Liver (tissue), 9 donors: ENCODE results near the gene FN1. TPM values are rescaled to one million over a fixed set of nuclear protein-coding genes. Genes with fewer than 3 reads are reported as not detected.

Experiments used
- DNase-seq: peaks from one replicate; pipeline ENCODE4 v3.0.0-alpha.2; 2017; ENCODE audit warnings: low spot score
- H3K27ac ChIP-seq, 2 donors: one replicate each; pipeline ENCODE4 v1.7.0; 2013; ENCODE audit warnings: inconsistent platforms in 2 of 2, low read length in 2 of 2, control low read depth in 1 of 2, low read depth in 1 of 2, mild to moderate bottlenecking in 1 of 2
- H3K27me3 ChIP-seq, 4 donors: one replicate each; pipeline versions ENCODE4 v1.6.1 to v1.7.0; 2013; ENCODE audit warnings: low read length in 3 of 4, inconsistent platforms in 1 of 4, mild to moderate bottlenecking in 1 of 4, moderate library complexity in 1 of 4; ENCODE audit not compliant: control insufficient read depth in 4 of 4, insufficient read depth in 4 of 4
- H3K36me3 ChIP-seq, 4 donors: one replicate each; pipeline versions ENCODE4 v1.6.1 to v1.7.0; 2013; ENCODE audit warnings: low read length in 3 of 4, mild to moderate bottlenecking in 3 of 4, low read depth in 1 of 4, moderate library complexity in 1 of 4; ENCODE audit not compliant: control insufficient read depth in 4 of 4, insufficient read depth in 3 of 4
- H3K4me1 ChIP-seq, 4 donors: one replicate each; pipeline versions ENCODE4 v1.6.1 to v1.7.0; 2013; ENCODE audit warnings: low read length in 3 of 4, mild to moderate bottlenecking in 3 of 4, moderate library complexity in 1 of 4; ENCODE audit not compliant: control insufficient read depth in 4 of 4, insufficient read depth in 4 of 4
- H3K4me3 ChIP-seq, 3 donors: one replicate each; pipeline versions ENCODE4 v1.6.1 to v1.7.0; 2013; ENCODE audit warnings: low read length in 3 of 3, control low read depth in 1 of 3, low read depth in 1 of 3, mild to moderate bottlenecking in 1 of 3
- H3K9ac ChIP-seq, 2 donors: one replicate each; pipeline ENCODE4 v1.7.0; 2013; ENCODE audit warnings: low read length in 2 of 2, mild to moderate bottlenecking in 2 of 2, moderate library complexity in 2 of 2, control low read depth in 1 of 2, low read depth in 1 of 2
- H3K9me3 ChIP-seq, 4 donors: one replicate each; pipeline versions ENCODE4 v1.6.1 to v1.7.0; 2013; ENCODE audit warnings: low read length in 3 of 4; ENCODE audit not compliant: control insufficient read depth in 4 of 4
- EGR1 ChIP-seq, 2 donors: IDR thresholded peaks; 2 replicates each; pipeline ENCODE4 v1.6.1; 2016 to 2018; ENCODE audit warnings: antibody characterized with exemption in 2 of 2, low read depth in 2 of 2
- FOXA1 ChIP-seq: IDR thresholded peaks from 2 replicates; pipeline ENCODE4 v1.6.1; 2016; ENCODE audit warnings: antibody characterized with exemption
- FOXA2 ChIP-seq: IDR thresholded peaks from 2 replicates; pipeline ENCODE4 v1.6.1; 2016; ENCODE audit warnings: antibody characterized with exemption
- GABPA ChIP-seq, 2 donors: IDR thresholded peaks in 1 of 2; conservative IDR thresholded peaks in 1 of 2; 2 replicates each; pipeline ENCODE4 v1.6.1; 2016; ENCODE audit warnings: antibody characterized with exemption in 2 of 2, mild to moderate bottlenecking in 1 of 2, moderate library complexity in 1 of 2
- HNF4A ChIP-seq, 2 donors: conservative IDR thresholded peaks; 2 replicates each; pipeline ENCODE4 v1.6.1; 2016; ENCODE audit warnings: antibody characterized with exemption in 2 of 2, mild to moderate bottlenecking in 2 of 2
- HNF4G ChIP-seq: IDR thresholded peaks from 2 replicates; pipeline ENCODE4 v1.6.1; 2016; ENCODE audit warnings: antibody characterized with exemption
- JUND ChIP-seq, 2 donors: IDR thresholded peaks; 2 replicates each; pipeline ENCODE4 v1.6.1; 2016; ENCODE audit warnings: antibody characterized with exemption in 2 of 2
- MAX ChIP-seq: IDR thresholded peaks from 2 replicates; pipeline ENCODE4 v1.6.1; 2016; ENCODE audit warnings: antibody characterized with exemption
- NR2F2 ChIP-seq: IDR thresholded peaks from 2 replicates; pipeline ENCODE4 v1.6.1; 2016; ENCODE audit warnings: antibody characterized with exemption
- RAD21 ChIP-seq, 2 donors: IDR thresholded peaks; 2 replicates each; pipeline ENCODE4 v1.6.1; 2016; ENCODE audit warnings: antibody characterized with exemption in 2 of 2, mild to moderate bottlenecking in 2 of 2
- RXRA ChIP-seq, 2 donors: IDR thresholded peaks; 2 replicates each; pipeline ENCODE4 v1.6.1; 2017 to 2018; ENCODE audit warnings: antibody characterized with exemption in 2 of 2, mild to moderate bottlenecking in 1 of 2
- SP1 ChIP-seq: IDR thresholded peaks from 2 replicates; pipeline ENCODE4 v1.6.1; 2018; ENCODE audit warnings: antibody characterized with exemption, mild to moderate bottlenecking
- TAF1 ChIP-seq: conservative IDR thresholded peaks from 2 replicates; pipeline ENCODE4 v1.6.1; 2016; ENCODE audit warnings: antibody characterized with exemption, mild to moderate bottlenecking
- YY1 ChIP-seq: IDR thresholded peaks from 2 replicates; pipeline ENCODE4 v1.6.1; 2016; ENCODE audit warnings: antibody characterized with exemption, mild to moderate bottlenecking
- ZBTB33 ChIP-seq: IDR thresholded peaks from 2 replicates; pipeline ENCODE4 v1.6.1; 2016; ENCODE audit warnings: antibody characterized with exemption
- WGBS: extraction: QIAGEN DNeasy Blood & Tissue Kit; methylation state at CpG from one replicate; pipeline ENCODE4 v1.1.7; 2013; 5-methylcytosine and 5-hydroxymethylcytosine counted together
- polyA plus RNA-seq, 2 donors: library from polyadenylated mRNA; stranded (reverse) in 1 of 2; unstranded in 1 of 2; fragments of 200-250 nt in 1 of 2; fragments of >200 nt in 1 of 2; fragmentation: Nextera tagmentation in 1 of 2; extraction: Ambion mirVana in 1 of 2; gene quantifications; one replicate each; pipeline versions ENCODE4 v1.2.1 to v1.2.3, GENCODE V29; 2013 to 2015
- total RNA-seq, 2 donors: library from RNA; depleted of rRNA; stranded (reverse); fragments of >200 nt; gene quantifications; one replicate each; pipeline ENCODE4 v1.2.3, GENCODE V29; 2014
- TF ChIP-seq, protein P1 (sequence below): IDR thresholded peaks from 2 replicates; pipeline ENCODE4 v1.6.1; 2016; ENCODE audit warnings: antibody characterized with exemption, mild to moderate bottlenecking
- TF ChIP-seq, protein P2 (sequence below): IDR thresholded peaks from 2 replicates; pipeline ENCODE4 v1.6.1; 2016; ENCODE audit warnings: antibody characterized with exemption
- TF ChIP-seq, protein P3 (sequence below): fragments of 150-350 bp; IDR thresholded peaks from 2 replicates; pipeline ENCODE4 v1.5.1; 2017; ENCODE audit warnings: improper control_type of control experiment, low read depth, low read length; ENCODE audit not compliant: missing input control
- donor health status: healthy.
- donor health status: healthy.
- donor health status: healthy.
- donor health status: healthy.
- donor health status: healthy.

The FN1 gene
- total and polyA plus RNA-seq, 4 donors: 545 to 1,402 (median 837) TPM

DNA sequence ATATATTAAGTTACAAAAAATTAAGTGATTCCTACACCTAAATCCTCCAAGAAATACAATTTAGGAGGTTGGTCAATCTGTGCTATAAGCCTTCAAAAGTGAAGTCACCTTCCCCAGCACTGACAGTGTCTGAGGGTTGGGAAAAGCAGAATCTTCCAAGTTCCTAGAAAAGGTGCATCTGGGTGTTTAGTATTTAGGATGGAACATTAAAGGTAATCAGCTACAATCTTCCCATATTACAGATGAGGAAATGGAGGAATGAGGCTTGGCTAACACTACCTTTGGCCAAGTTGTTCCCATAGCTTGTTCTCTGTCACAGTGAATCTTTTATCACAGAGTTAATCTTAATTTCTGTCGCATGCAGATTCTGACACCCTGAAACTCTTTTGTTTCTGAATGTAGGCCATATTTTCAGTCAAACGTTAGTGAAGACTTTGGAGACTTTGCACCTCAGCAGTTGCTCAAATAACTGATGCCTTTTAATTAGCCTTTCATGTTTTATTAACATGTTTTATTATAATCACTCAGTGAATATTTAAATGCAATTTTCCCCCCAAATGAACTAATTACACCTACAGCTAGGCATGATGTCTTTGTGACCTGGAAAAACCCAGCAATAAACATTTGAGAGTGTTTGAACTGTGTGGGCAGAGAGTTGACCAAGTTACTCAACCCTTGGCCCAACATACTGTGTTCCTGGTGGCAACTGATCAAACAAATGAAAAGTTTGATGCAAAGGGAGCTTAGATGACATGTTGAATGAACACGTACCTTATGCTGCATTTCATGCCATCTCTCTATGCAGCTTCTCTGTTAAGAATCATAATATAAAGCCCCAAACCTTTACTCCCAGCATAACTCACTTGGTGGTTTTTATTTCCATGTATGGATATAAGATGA, 17.6 kb downstream of the FN1 start:
- no peak for DNase-seq
- no peaks in the 10 kb centered on the region for H3K9me3 ChIP-seq
- H3K27ac ChIP-seq: peak overlapping the region; percentile 75
- H3K4me1 ChIP-seq: peaks cover 8 to 90% (median 70%) of the 10 kb centered on the region in 4 donors
- no peak overlapping the region for H3K4me3 ChIP-seq
- H3K36me3 ChIP-seq: peaks cover 5 to 37% (median 22%) of the 10 kb centered on the region in 4 donors
- 31% methylated on average over 3 of the region's 3 CpGs for WGBS
- no peaks in the 10 kb centered on the region for H3K27me3 ChIP-seq
- TF ChIP-seq HNF4A (conservative IDR thresholded peaks at IDR 0.05) (peak; percentile 65 to 75), FOXA2 (peak; percentile 73), EGR1 (IDR thresholded peaks at IDR 0.05; ENCODE audit: low read depth in 2 of 2) (peak; percentile 55 to 82), NR2F2 (no peak), GABPA (IDR thresholded peaks at IDR 0.05 in 1 of 2, conservative IDR thresholded peaks at IDR 0.05 in 1 of 2) (no peak), SP1 (peak; percentile 71), TAF1 (no peak), YY1 (peak; percentile 83), MAX (peak; percentile 48), HNF4G (no peak), ZBTB33 (peak; percentile 63), RAD21 (IDR thresholded peaks at IDR 0.05) (peak; percentile 22 to 36), JUND (IDR thresholded peaks at IDR 0.05) (peak; percentile 43 to 52), RXRA (IDR thresholded peaks at IDR 0.05) (peak; percentile 92), FOXA1 (peak; percentile 30)
- TF ChIP-seq, protein P1, sequence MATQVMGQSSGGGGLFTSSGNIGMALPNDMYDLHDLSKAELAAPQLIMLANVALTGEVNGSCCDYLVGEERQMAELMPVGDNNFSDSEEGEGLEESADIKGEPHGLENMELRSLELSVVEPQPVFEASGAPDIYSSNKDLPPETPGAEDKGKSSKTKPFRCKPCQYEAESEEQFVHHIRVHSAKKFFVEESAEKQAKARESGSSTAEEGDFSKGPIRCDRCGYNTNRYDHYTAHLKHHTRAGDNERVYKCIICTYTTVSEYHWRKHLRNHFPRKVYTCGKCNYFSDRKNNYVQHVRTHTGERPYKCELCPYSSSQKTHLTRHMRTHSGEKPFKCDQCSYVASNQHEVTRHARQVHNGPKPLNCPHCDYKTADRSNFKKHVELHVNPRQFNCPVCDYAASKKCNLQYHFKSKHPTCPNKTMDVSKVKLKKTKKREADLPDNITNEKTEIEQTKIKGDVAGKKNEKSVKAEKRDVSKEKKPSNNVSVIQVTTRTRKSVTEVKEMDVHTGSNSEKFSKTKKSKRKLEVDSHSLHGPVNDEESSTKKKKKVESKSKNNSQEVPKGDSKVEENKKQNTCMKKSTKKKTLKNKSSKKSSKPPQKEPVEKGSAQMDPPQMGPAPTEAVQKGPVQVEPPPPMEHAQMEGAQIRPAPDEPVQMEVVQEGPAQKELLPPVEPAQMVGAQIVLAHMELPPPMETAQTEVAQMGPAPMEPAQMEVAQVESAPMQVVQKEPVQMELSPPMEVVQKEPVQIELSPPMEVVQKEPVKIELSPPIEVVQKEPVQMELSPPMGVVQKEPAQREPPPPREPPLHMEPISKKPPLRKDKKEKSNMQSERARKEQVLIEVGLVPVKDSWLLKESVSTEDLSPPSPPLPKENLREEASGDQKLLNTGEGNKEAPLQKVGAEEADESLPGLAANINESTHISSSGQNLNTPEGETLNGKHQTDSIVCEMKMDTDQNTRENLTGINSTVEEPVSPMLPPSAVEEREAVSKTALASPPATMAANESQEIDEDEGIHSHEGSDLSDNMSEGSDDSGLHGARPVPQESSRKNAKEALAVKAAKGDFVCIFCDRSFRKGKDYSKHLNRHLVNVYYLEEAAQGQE: peak; percentile 54
- TF ChIP-seq, protein P2, sequence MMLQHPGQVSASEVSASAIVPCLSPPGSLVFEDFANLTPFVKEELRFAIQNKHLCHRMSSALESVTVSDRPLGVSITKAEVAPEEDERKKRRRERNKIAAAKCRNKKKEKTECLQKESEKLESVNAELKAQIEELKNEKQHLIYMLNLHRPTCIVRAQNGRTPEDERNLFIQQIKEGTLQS: no peak
- TF ChIP-seq, protein P3, sequence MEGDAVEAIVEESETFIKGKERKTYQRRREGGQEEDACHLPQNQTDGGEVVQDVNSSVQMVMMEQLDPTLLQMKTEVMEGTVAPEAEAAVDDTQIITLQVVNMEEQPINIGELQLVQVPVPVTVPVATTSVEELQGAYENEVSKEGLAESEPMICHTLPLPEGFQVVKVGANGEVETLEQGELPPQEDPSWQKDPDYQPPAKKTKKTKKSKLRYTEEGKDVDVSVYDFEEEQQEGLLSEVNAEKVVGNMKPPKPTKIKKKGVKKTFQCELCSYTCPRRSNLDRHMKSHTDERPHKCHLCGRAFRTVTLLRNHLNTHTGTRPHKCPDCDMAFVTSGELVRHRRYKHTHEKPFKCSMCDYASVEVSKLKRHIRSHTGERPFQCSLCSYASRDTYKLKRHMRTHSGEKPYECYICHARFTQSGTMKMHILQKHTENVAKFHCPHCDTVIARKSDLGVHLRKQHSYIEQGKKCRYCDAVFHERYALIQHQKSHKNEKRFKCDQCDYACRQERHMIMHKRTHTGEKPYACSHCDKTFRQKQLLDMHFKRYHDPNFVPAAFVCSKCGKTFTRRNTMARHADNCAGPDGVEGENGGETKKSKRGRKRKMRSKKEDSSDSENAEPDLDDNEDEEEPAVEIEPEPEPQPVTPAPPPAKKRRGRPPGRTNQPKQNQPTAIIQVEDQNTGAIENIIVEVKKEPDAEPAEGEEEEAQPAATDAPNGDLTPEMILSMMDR: no peak
- no peak overlapping the region for H3K9ac ChIP-seq
